Cardiac fibroblast (primary cell): ENCODE results near the gene NAT9.

Source experiments
- DNase-seq, 2 donors: peaks; one replicate each; pipeline versions ENCODE4 v3.0.0 to v3.0.0-alpha.2; 2010; ENCODE audit warnings: low read depth in 2 of 2
- H3K4me3 ChIP-seq, 2 donors: replicated peaks in 1 of 2; 1 replicate in 1 of 2; 2 replicates in 1 of 2; pipeline ENCODE4 v1.5.1; 2011; ENCODE audit warnings: low read depth in 2 of 2, low read length in 2 of 2, mild to moderate bottlenecking in 2 of 2, moderate library complexity in 1 of 2
- TF ChIP-seq, protein P1 (sequence below): IDR thresholded peaks from one replicate; pipeline ENCODE4 v1.5.1; 2011; ENCODE audit warnings: low read depth, mild to moderate bottlenecking, low read length, inconsistent platforms

NAT9 gene

DNA sequence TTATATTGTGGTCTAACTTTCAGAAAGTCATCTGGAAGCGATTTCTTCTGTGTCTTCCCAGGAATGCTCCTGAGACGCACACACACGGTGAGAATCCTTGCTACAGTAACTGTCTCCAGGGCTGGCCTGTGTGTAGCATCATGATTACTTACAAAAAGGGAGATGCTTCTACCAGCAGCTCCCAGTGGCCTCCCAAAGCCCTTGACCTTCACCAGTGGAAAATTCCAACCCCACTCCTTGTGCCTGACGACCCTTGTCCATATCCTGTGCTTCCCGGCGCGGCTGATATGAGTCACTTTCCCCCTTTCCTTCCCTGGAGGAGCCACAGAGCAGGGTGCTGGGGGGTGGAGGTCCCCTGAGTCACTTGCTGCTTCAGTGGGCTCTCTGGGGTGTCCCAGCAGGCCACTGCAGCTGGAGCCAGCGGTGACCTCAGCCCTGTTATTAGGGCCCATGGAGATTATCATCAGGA is 22.1 kb upstream of the NAT9 start:
- H3K4me3 ChIP-seq: no peak overlapping the region
- DNase-seq: no peak
- TF ChIP-seq, protein P1, sequence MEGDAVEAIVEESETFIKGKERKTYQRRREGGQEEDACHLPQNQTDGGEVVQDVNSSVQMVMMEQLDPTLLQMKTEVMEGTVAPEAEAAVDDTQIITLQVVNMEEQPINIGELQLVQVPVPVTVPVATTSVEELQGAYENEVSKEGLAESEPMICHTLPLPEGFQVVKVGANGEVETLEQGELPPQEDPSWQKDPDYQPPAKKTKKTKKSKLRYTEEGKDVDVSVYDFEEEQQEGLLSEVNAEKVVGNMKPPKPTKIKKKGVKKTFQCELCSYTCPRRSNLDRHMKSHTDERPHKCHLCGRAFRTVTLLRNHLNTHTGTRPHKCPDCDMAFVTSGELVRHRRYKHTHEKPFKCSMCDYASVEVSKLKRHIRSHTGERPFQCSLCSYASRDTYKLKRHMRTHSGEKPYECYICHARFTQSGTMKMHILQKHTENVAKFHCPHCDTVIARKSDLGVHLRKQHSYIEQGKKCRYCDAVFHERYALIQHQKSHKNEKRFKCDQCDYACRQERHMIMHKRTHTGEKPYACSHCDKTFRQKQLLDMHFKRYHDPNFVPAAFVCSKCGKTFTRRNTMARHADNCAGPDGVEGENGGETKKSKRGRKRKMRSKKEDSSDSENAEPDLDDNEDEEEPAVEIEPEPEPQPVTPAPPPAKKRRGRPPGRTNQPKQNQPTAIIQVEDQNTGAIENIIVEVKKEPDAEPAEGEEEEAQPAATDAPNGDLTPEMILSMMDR: no peak

DNA sequence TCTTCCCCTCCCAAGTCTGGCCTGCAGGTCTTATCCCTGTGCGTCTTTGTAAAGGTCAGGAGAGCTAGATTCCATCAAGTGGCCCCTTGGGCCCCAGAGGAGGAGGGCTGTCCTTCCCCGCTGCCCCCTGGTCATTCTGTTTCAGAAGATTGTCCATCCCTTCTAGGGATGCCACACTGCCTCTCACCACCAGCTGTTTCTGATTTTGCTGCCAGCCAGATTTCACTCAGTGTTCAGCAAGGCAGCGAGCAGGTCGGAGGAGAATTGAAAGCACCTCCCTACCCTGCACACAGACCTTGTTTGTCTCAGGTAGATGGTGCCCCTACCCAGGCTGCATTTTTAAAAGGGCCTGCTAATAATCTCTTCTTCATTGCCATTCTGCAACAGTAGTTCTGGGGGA is 21.7 kb upstream of the NAT9 start:
- TF ChIP-seq, protein P1: no peak
- no peak for DNase-seq
- H3K4me3 ChIP-seq: no peak overlapping the region

- no peak for DNase-seq
- H3K4me3 ChIP-seq: no peak overlapping the region
- TF ChIP-seq, protein P1: no peak
These were observed 20.7 kb upstream of the NAT9 start for GRCh38 chr17:74796866-74797265.

DNA sequence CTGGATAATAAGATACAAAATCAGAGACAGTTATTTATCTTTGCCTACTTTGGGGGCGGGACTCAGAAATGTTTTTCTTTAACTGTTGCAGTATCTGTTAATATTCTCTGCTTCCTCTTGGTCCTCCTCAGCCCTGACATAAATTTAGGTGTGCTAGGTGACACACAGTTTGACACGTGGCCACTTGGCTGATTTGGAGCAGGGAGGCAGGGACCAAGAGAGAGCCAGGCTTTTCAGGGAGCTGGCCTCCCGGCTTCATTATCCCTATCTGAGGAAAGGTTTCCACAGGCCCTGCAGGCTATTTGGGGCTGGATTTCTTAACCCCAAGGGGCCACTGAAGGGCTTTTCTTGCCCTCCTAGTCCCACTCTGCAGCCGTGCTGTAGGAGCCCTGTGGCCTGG is 20.1 kb upstream of the NAT9 start:
- TF ChIP-seq, protein P1: no peak
- no peak overlapping the region for H3K4me3 ChIP-seq
- DNase-seq: no peak

GRCh38 chr17:74795327-74796020 is 19.3 kb upstream of the NAT9 start:
- H3K4me3 ChIP-seq: no peak overlapping the region
- no peak for DNase-seq
- TF ChIP-seq, protein P1: no peak

DNA sequence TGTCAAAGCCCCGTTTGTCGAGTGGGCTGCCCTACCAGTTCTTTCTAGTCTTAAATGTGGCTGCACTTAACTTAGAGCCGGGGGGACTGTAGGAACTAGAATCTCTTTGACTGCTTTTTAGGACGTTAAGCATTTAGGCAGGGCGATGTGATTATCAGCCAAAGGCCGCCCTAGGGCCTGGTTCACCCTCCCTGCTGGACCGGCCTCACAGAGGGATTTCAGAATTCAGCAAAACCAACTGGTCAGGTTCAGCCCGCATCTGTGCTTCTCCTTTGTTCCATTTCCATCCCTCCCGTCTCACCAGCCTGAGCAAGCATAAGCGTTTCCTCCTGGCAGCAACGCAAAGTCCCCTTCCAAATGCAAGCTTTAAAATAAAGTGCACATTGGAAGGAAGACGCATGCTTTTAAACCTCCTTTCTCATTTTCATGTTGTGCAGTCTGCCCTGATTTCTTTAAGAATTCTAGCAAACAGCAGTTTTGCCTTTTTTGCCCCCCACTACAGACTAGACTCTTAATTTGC is 16.5 kb upstream of the NAT9 start:
- DNase-seq: no peak
- no peak overlapping the region for H3K4me3 ChIP-seq
- TF ChIP-seq, protein P1: no peak
